ENCODE measurements around the gene ERGIC2. TPM values are rescaled to one million over a fixed set of nuclear protein-coding genes. Genes with fewer than 3 reads are reported as not detected.

Gene ERGIC2
- total and polyA plus RNA-seq, 2 donors (not counting 1 experiment from before 2014, with no cell fraction given): 4.4 to 37.2 TPM

- H3K4me1 Mint-ChIP-seq: no peaks in the 10 kb centered on the region
- no peak for DNase-seq
- no peak overlapping the region for H3K4me3 Mint-ChIP-seq
- no peaks in the 10 kb centered on the region for H3K4me1 ChIP-seq (ENCODE audit: control insufficient read depth in 2 of 2, insufficient read depth in 2 of 2, low read length in 2 of 2)
- no peaks in the 10 kb centered on the region for H3K79me2 ChIP-seq (ENCODE audit: control insufficient read depth, insufficient read depth, low read length)
- H3K27me3 ChIP-seq (replicated peaks in 1 of 4; ENCODE audit: control extremely low read depth in 1 of 4, control insufficient read depth in 3 of 4, insufficient read depth in 4 of 4, low read length in 3 of 4): no peaks in the 10 kb centered on the region
- no peaks in the 10 kb centered on the region for H3K36me3 ChIP-seq (replicated peaks in 1 of 2; ENCODE audit: control extremely low read depth in 1 of 2, control insufficient read depth in 1 of 2, extremely low read depth in 1 of 2, insufficient read depth in 2 of 2, low read length in 1 of 2)
- no peak overlapping the region for H2AFZ ChIP-seq (ENCODE audit: insufficient read depth, low read depth, low read length, poor library complexity, severe bottlenecking)
- H3K27ac ChIP-seq (ENCODE audit: low read length in 2 of 2): no peak overlapping the region
- no peak overlapping the region for H3K4me3 ChIP-seq (ENCODE audit: control extremely low read depth in 1 of 5, extremely low read depth in 1 of 5, insufficient read depth in 1 of 5, low read depth in 2 of 5, low read length in 4 of 5)
- H3K9me3 ChIP-seq (ENCODE audit: control extremely low read depth in 1 of 3, control insufficient read depth in 2 of 3, insufficient read depth in 1 of 3, low read length in 2 of 3): no peaks in the 10 kb centered on the region
- TF ChIP-seq EZH2 (IDR thresholded peaks at IDR 0.05; ENCODE audit: borderline replicate concordance, insufficient read depth, low read depth, low read length, poor library complexity, severe bottlenecking) (no peak), CTCF (IDR thresholded peaks at IDR 0.05) (no peak)
- H4K20me1 ChIP-seq (ENCODE audit: control insufficient read depth, insufficient read depth, low read length, poor library complexity, severe bottlenecking): no peaks in the 10 kb centered on the region
- H3K9ac ChIP-seq (ENCODE audit: low read length): no peak overlapping the region
- H3K4me2 ChIP-seq (replicated peaks; ENCODE audit: low read depth, low read length, poor library complexity, severe bottlenecking): no peak overlapping the region
- H3K27me3 Mint-ChIP-seq: peaks cover 34% of the 10 kb centered on the region
- CTCF ChIA-PET: no interaction called here
- intact Hi-C loops (cut with micrococcal nuclease): no loop called here
- POLR2A ChIA-PET: no interaction called here
- H3K9me3 Mint-ChIP-seq (ENCODE audit: insufficient read depth): no peaks in the 10 kb centered on the region
- H3K27ac Mint-ChIP-seq: no peak overlapping the region
- no peak for ATAC-seq (ENCODE audit: low read depth)
Measured at GRCh38 chr12:29414368-29414767, 33.4 kb upstream of the ERGIC2 start.

- Mint-ChIP-seq H3K27me3 (peaks cover 22% of the 10 kb centered on the region), H3K27ac (no peak overlapping the region), H3K4me1 (no peaks in the 10 kb centered on the region), H3K4me3 (no peak overlapping the region), H3K9me3 (ENCODE audit: insufficient read depth) (no peaks in the 10 kb centered on the region)
- Histone ChIP-seq H3K27me3 (replicated peaks in 1 of 4; ENCODE audit: control extremely low read depth in 1 of 4, control insufficient read depth in 3 of 4, insufficient read depth in 4 of 4, low read length in 3 of 4) (no peaks in the 10 kb centered on the region), H3K27ac (ENCODE audit: low read length in 2 of 2) (no peak overlapping the region), H2AFZ (ENCODE audit: insufficient read depth, low read depth, low read length, poor library complexity, severe bottlenecking) (no peak overlapping the region), H4K20me1 (ENCODE audit: control insufficient read depth, insufficient read depth, low read length, poor library complexity, severe bottlenecking) (no peaks in the 10 kb centered on the region), H3K4me2 (replicated peaks; ENCODE audit: low read depth, low read length, poor library complexity, severe bottlenecking) (no peak overlapping the region), H3K79me2 (ENCODE audit: control insufficient read depth, insufficient read depth, low read length) (no peaks in the 10 kb centered on the region), H3K36me3 (replicated peaks in 1 of 2; ENCODE audit: control extremely low read depth in 1 of 2, control insufficient read depth in 1 of 2, extremely low read depth in 1 of 2, insufficient read depth in 2 of 2, low read length in 1 of 2) (no peaks in the 10 kb centered on the region), H3K9me3 (ENCODE audit: control extremely low read depth in 1 of 3, control insufficient read depth in 2 of 3, insufficient read depth in 1 of 3, low read length in 2 of 3) (no peaks in the 10 kb centered on the region), H3K4me3 (ENCODE audit: control extremely low read depth in 1 of 5, extremely low read depth in 1 of 5, insufficient read depth in 1 of 5, low read depth in 2 of 5, low read length in 4 of 5) (no peak overlapping the region), H3K4me1 (ENCODE audit: control insufficient read depth in 2 of 2, insufficient read depth in 2 of 2, low read length in 2 of 2) (no peaks in the 10 kb centered on the region), H3K9ac (ENCODE audit: low read length) (no peak overlapping the region)
- intact Hi-C loops (cut with micrococcal nuclease): no loop called here
- TF ChIP-seq EZH2 (IDR thresholded peaks at IDR 0.05; ENCODE audit: borderline replicate concordance, insufficient read depth, low read depth, low read length, poor library complexity, severe bottlenecking) (no peak), CTCF (IDR thresholded peaks at IDR 0.05) (no peak)
- DNase-seq (no peak), ATAC-seq (ENCODE audit: low read depth) (no peak)
- ChIA-PET POLR2A (no interaction called here), CTCF (no interaction called here)
- WGBS (ENCODE audit: insufficient coverage): no CpG with 5 or more reads among the region's 4 CpGs
Measured at GRCh38 chr12:29405561-29405960, 24.6 kb upstream of the ERGIC2 start.
